HepG2 (cell line): ENCODE data around the gene ADIPOR2. TPM values are rescaled to one million over a fixed set of nuclear protein-coding genes. Genes with fewer than 3 reads are reported as not detected.

ENCODE experiments used
- ARNT2 ChIP-seq: sonication (generic); formaldehyde crosslinking; IDR thresholded peaks from 2 replicates; pipeline ENCODE4 v1.8.0; 2022; ENCODE audit warnings: mild to moderate bottlenecking, low read depth, missing genetic modification reagents, moderate library complexity
- CEBPB ChIP-seq: IDR thresholded peaks from 2 replicates; pipeline ENCODE4 v1.6.1; 2011; ENCODE audit warnings: low read depth, low read length, improper control_type of control experiment, borderline replicate concordance
- FOXP4 ChIP-seq: sonication (generic); formaldehyde crosslinking; IDR thresholded peaks from 2 replicates; pipeline ENCODE4 v1.4.0; 2020; ENCODE audit warnings: missing genetic modification reagents
- GATAD1 ChIP-seq: IDR thresholded peaks from 2 replicates; pipeline ENCODE4 v1.6.1; 2016; ENCODE audit warnings: missing genetic modification reagents, missing compliant biosample characterization
- HNRNPLL ChIP-seq: fragments of 200-400 bp; formaldehyde crosslinking; IDR thresholded peaks from 2 replicates; pipeline ENCODE4 v1.6.1; 2017; ENCODE audit warnings: mild to moderate bottlenecking, low read depth, low read length; ENCODE audit not compliant: poor library complexity, severe bottlenecking
- HOXA3 ChIP-seq: sonication (generic); formaldehyde crosslinking; IDR thresholded peaks from 2 replicates; pipeline ENCODE4 v1.5.0; 2020; ENCODE audit warnings: missing genetic modification reagents
- JUND ChIP-seq: sonication (generic); formaldehyde crosslinking; IDR thresholded peaks from 2 replicates; pipeline ENCODE4 v1.8.0; 2022; ENCODE audit warnings: mild to moderate bottlenecking, missing genetic modification reagents
- KDM1A ChIP-seq: IDR thresholded peaks from 2 replicates; pipeline ENCODE4 v1.6.1; 2016; ENCODE audit warnings: missing compliant biosample characterization
- NAIF1 ChIP-seq: sonication (generic); formaldehyde crosslinking; IDR thresholded peaks from 2 replicates; pipeline ENCODE4 v1.5.0; 2020; ENCODE audit warnings: mild to moderate bottlenecking, missing genetic modification reagents, borderline replicate concordance
- NKX3-1 ChIP-seq: sonication (generic); formaldehyde crosslinking; IDR thresholded peaks from 2 replicates; pipeline ENCODE4 v1.5.0; 2020; ENCODE audit warnings: missing genetic modification reagents
- NR2F2 ChIP-seq: IDR thresholded peaks from 2 replicates; pipeline ENCODE4 v1.6.1; 2012; ENCODE audit warnings: low read depth, inconsistent platforms, borderline replicate concordance
- NR2F6 ChIP-seq, 2 experiments: IDR thresholded peaks; 2 replicates each; pipeline ENCODE4 v1.6.1; 2016; ENCODE audit warnings: antibody characterized with exemption in 1 of 2, mild to moderate bottlenecking in 1 of 2
- REST ChIP-seq, 2 experiments: IDR thresholded peaks; 2 replicates each; pipeline ENCODE4 v1.6.1; 2011 to 2012; ENCODE audit warnings: low read length in 2 of 2, borderline replicate concordance in 1 of 2, low read depth in 1 of 2, mild to moderate bottlenecking in 1 of 2, moderate library complexity in 1 of 2
- RXRB ChIP-seq: IDR thresholded peaks from 2 replicates; pipeline ENCODE4 v1.6.1; 2016; ENCODE audit warnings: borderline replicate concordance, missing genetic modification reagents, missing compliant biosample characterization
- SOX13 ChIP-seq, 3 experiments: fragments of 450-650 bp in 1 of 3; sonication (generic) in 1 of 3; formaldehyde crosslinking in 1 of 3; IDR thresholded peaks in 2 of 3; conservative IDR thresholded peaks in 1 of 3; 2 replicates each; pipeline versions ENCODE4 v1.5.0 to v1.6.1; 2016 to 2020; ENCODE audit warnings: antibody characterized with exemption in 1 of 3, mild to moderate bottlenecking in 1 of 3, missing compliant biosample characterization in 1 of 3, missing genetic modification reagents in 1 of 3, moderate library complexity in 1 of 3
- STAG1 ChIP-seq: sonication (generic); formaldehyde crosslinking; IDR thresholded peaks from 2 replicates; pipeline ENCODE4 v1.4.0; 2020; ENCODE audit warnings: missing genetic modification reagents
- TFAP4 ChIP-seq: sonication (generic); IDR thresholded peaks from 2 replicates; pipeline ENCODE4 v1.6.1; 2016; ENCODE audit warnings: low read depth, borderline replicate concordance
- ZNF292 ChIP-seq: sonication (generic); formaldehyde crosslinking; IDR thresholded peaks from 2 replicates; pipeline ENCODE4 v1.8.1; 2022; ENCODE audit warnings: mild to moderate bottlenecking, low read depth, missing genetic modification reagents, borderline replicate concordance
- ZNF639 ChIP-seq: conservative IDR thresholded peaks from 2 replicates; pipeline ENCODE4 v1.6.1; 2018; ENCODE audit warnings: missing genetic modification reagents
- ZSCAN20 ChIP-seq: sonication (generic); formaldehyde crosslinking; IDR thresholded peaks from 2 replicates; pipeline ENCODE4 v1.4.0; 2020; ENCODE audit warnings: missing genetic modification reagents, mild to moderate bottlenecking, borderline replicate concordance
- polyA plus RNA-seq, 8 experiments: library from polyadenylated mRNA; depleted of rRNA in 3 of 8; stranded (reverse) in 7 of 8; unstranded in 1 of 8; fragments of >200 nt; fragmentation: Illumina TruSeq in 4 of 8; extraction: Trizol in 4 of 8; gene quantifications; 2 replicates each; pipeline versions ENCODE4 v1.2.1 to v1.2.3, GENCODE V29; 2011 to 2016; ENCODE audit warnings: low read depth in 4 of 8, missing spikeins in 1 of 8, mixed read lengths in 1 of 8; ENCODE audit not compliant: insufficient read depth in 1 of 8
- total RNA-seq, 5 experiments: library from RNA; depleted of rRNA; stranded (reverse); fragments of >200 nt; fragmentation: Illumina TruSeq; extraction: Trizol; gene quantifications; 2 replicates each; pipeline ENCODE4 v1.2.3, GENCODE V29; 2016; ENCODE audit warnings: low read depth in 1 of 5

Gene ADIPOR2
- total and polyA plus RNA-seq, 2 of the 13 experiments (the other 11 are each of a cell fraction or from before 2014, with no cell fraction given), result 35.2 to 52.2 TPM

- TF ChIP-seq ARNT2 (CRISPR knock-in tag), result 0 out of 2 replicates have a peak, but pooled peaks have one; percentile 36
- 0 out of 2 replicates have a peak, but pooled peaks have one; percentile 27 for TF ChIP-seq NKX3-1 (CRISPR knock-in tag)
- TF ChIP-seq ZNF639 (CRISPR knock-in tag), result 0 out of 2 replicates have a peak, but pooled peaks have one; percentile 69
- no peak for TF ChIP-seq NAIF1
- TF ChIP-seq NR2F2, result peak; percentile 93
- TF ChIP-seq HNRNPLL, result no peak
- TF ChIP-seq CEBPB, result peak; percentile 89
- TF ChIP-seq FOXP4 (CRISPR knock-in tag), result peak; percentile 48; the same call in 1 of the 2 replicates
- 0 out of 2 replicates have a peak, but pooled peaks have one; percentile 36 for TF ChIP-seq GATAD1 (CRISPR knock-in tag)
- TF ChIP-seq HOXA3, result peak; percentile 65
- peak; percentile 94 for TF ChIP-seq TFAP4
- 0 out of 2 replicates have a peak, but pooled peaks have one; percentile 51 for TF ChIP-seq KDM1A (CRISPR knock-in tag)
- 0 out of 4 replicates have a peak, but pooled peaks of 1 of the 2 experiments have one; percentile 43 for TF ChIP-seq REST (IDR thresholded peaks at IDR 0.05; ENCODE audit: borderline replicate concordance in 1 of 2, low read depth in 1 of 2, low read length in 2 of 2)
- TF ChIP-seq NR2F6 (IDR thresholded peaks at IDR 0.05), result peak; percentile 98
- peak; percentile 98 for TF ChIP-seq NR2F6 (CRISPR knock-in tag; IDR thresholded peaks at IDR 0.05)
- peak; percentile 45; the same call in 1 of the 2 replicates for TF ChIP-seq ZNF292
- 0 out of 2 replicates have a peak, but pooled peaks have one; percentile 27 for TF ChIP-seq SOX13 (IDR thresholded peaks at IDR 0.05)
- TF ChIP-seq SOX13 (CRISPR knock-in tag; conservative IDR thresholded peaks at IDR 0.05 in 1 of 2, IDR thresholded peaks at IDR 0.05 in 1 of 2), result peak in 1 of 2 experiments; percentile 52; a peak in 1 of 4 replicates
- TF ChIP-seq ZSCAN20, result 0 out of 2 replicates have a peak, but pooled peaks have one; percentile 6
- TF ChIP-seq RXRB, result peak; percentile 90
- TF ChIP-seq JUND (CRISPR knock-in tag), result peak; percentile 97
- TF ChIP-seq STAG1 (CRISPR knock-in tag), result peak; percentile 12; the same call in 1 of the 2 replicates
These were observed 121.9 kb downstream of the ADIPOR2 start (continued) for GRCh38 chr12:1812650-1813302.
